ENCODE results near the gene KIF21B.
"Not testable (repeated sequence)": the region's sequence is repeated elsewhere in the genome, so short reads cannot be mapped to it uniquely, and the experiment has no call there.

The KIF21B gene

DNA sequence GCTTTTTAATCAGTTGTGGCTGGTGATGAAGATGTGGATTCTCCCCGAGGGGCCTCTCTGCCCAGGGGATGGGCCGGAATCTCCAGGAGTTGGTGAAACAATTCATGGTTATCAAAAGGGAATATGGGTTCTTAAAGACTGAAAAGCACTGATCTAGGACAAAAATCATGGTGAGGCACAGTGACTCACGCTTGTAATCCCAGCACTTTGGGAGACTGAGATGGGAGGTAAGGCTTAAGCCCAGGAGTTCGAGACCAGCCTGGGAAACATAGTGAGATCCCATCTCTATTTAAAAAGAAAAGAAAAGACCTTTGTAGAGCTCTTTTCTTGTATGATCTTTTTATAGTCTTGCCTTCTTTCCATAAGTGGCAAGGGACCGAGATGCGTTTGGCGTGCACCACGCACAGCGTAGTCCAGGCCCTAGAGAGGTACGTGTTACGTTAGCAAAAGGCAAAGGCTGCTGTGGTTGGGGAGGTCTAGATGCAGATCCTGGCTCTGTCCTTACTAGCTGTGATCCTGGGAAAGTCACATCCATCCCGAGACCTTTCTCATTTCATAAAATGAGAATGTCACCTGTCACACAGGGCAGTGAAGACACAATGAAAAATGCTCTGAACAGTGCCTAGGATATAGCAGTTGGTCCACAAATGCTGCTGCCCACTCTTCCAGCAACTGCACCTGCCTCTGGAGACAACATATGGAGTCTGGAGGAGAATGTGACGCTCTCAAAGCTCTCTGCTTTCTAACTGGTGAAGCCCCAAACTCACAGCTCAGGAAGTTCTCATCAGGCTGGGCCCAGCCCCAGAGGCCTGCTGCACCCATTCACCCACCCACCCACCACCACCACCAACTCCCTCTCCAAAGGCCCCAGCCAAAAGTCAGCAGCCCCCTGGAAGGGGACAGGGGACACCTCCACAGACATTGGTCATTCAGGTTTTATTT is 54.8 kb downstream of the KIF21B start:
- DNase-seq, result no peak

DNA sequence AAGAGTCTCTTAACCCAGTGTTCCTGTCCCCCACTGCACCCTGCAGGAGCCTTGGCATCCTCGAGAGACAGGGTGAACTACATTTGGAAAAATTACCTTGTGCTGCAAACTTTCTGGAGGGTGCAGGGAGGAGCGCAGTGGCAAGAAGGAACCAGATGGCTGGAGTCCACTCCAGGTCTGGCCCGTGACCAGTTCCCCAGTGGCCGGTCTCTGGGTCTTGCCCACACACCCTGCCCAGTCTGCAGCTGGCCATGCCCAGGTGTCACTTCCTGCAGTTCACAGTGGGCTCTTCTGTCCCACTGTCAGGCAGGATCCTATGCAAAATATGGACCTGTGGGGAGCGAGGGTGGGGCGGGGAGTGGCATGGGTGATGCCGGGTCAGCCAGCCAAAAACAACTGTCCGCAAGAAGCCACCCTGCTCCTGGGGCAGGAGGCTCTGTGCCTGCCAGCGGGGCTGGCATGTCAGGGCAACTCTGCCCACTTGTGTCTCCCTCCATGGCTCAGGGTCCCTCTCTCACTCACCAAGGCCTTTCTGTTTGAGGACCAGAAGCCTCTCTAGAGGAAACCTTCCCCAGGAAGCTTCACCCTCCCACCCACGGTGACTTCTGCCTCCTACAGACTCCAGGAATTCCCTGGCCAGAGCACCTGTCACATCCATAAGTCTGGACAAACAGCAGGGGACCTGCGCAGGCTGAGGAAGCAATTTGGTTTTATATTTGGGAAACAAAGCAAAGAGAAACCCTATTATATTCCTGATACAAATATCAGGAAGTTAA is 55.6 kb downstream of the KIF21B start:
- DNase-seq, result no peak

DNA sequence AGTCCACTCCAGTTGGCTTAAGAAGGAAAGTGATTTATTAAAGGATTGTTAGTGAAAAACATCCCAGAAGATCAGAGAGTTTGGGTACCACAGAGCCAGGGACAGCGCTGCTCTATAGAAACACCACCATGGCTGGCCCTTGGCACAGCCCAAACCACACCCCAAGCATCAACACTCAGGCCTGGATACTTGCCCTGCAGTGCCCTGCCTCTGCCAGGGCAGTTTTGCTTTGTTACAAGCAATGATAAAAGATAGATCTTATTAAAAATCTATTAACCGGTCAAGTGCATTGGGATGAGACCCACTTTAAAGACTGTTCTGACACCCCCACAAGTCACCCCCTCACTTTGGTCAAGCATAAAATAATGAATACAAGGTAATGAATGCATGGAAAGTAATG is 56.6 kb downstream of the KIF21B start:
- DNase-seq, result no peak

DNA sequence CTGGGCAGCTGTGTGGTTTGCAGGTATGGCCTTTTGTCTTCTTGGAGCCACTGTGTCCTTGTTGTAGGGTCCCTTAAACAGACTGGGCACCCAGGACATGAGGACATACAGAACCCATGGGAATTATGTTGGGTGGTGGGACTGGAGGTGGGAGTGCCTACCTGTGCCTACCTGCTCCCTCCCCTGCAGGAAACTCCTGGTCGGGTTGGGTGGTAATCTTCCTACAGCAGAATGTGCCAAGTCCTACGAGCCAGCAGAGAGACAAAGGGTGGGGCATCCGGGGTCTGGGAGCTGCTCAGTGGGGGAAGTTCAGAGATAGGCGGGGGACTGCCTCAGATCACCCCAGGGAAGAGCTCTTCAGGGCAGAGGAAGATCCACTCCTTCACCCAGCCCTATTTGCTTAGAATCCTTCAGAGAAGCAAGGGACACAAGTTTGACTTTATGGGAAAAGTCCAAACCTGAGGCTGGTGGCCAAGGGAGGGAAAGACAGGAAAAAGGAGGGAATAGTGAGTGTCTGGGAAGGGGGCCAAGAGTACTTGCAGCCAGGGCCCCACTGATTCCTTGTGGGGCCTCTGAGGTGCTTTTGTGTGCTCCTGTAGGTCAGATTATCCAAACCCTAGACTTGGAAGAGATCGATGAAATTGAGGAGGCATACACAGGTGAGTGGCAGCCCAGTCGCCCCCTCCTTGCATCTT is 58.3 kb downstream of the KIF21B start:
- no peak for DNase-seq

- not testable (repeated sequence) for DNase-seq
These were observed 59.6 kb downstream of the KIF21B start for GRCh38 chr1:200963888-200964287.

GRCh38 chr1:200963076-200963475 is 60.4 kb downstream of the KIF21B start:
- no peak for DNase-seq

GRCh38 chr1:200962631-200963030 is 60.9 kb downstream of the KIF21B start:
- no peak for DNase-seq

GRCh38 chr1:200962151-200962550 is 61.4 kb downstream of the KIF21B start:
- not testable (repeated sequence) for DNase-seq

GRCh38 chr1:200960948-200961340 is 62.6 kb downstream of the KIF21B start:
- no peak for DNase-seq

DNA sequence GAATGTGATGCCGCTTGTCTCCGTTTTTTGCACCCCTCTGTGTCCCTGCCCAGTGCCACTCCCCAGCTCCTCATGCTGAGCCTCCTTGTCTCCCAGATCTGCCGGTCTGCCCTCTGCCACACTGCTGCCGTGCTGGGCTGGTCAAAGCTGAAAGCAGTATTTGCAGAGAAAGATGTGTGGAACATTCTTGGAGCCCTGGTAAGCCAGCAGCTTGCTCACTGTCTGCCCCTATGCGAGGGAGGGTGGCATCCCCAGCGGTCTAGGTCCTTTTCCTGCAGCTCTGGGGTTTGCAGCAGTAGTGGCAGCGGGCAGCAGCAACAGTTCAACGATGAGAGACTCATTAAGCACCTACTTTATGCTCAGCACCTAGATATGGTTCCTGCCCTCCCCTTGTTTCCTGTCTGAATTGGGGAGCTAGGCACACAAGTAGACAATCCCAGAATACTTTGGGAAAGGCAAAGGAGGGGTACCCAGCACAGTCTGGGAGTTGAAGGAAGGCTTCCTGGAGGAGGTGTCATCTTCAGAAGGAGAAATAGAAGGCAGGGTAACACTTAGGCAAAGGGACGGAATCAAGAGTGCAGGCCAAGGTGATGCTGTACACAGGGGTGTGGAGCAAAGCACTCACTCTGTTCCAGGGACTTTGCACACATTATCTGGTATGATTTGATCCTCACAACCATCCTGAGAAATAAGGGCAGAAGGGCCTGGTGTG is 63.1 kb downstream of the KIF21B start:
- DNase-seq, result no peak

- no peak for DNase-seq
These were observed 64.0 kb downstream of the KIF21B start for GRCh38 chr1:200959411-200959921.

GRCh38 chr1:200958597-200958996 is 64.9 kb downstream of the KIF21B start:
- no peak for DNase-seq

DNA sequence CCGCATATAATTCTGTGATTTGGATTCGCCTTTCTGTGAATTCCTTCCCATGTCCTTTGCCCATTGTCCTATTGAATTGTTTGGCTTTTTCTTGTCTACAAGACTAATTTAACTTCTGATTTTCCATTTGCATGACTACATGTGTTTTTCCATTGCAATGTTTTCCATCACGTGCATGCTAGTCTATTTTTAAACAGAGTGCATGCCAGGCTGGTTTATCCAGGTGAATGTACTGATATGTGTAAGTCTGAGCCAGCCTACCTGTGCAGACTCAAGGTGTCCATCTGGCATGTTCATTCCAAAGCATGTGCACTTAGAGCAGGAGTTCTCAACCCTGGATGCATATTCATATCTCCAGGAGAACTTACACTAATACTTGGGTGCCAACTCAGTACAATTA is 69.1 kb downstream of the KIF21B start:
- no peak for DNase-seq

- DNase-seq, result no peak
These were observed 72.5 kb downstream of the KIF21B start for GRCh38 chr1:200951016-200951415.

GRCh38 chr1:200949626-200950025 is 73.9 kb downstream of the KIF21B start:
- no peak for DNase-seq

DNA sequence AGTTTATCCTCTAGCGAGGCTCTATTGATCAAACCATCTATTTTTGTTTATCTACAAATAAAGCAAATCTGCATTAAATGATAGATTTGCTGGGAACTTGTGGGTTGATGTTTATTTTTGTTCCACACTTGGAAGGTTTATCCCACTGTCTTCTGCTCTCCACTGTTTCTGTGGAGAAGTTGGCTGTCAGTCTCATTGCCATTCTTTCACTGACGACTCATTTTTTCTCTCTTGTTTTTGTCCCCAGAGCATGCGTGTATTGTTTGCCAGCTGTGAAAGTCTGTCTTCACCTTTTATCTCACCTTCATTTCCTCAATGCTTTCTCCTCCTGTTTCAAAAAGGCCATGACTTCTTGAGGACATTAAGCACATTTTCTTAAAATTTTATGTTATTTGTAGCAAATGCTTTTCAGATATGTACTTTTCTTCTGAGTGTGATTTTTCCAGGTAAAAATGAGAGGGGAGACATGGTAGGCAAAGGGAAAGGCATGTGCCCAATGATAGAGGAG is 76.4 kb downstream of the KIF21B start:
- no peak for DNase-seq

GRCh38 chr1:200945111-200945510 is 78.4 kb downstream of the KIF21B start:
- DNase-seq, result no peak

DNA sequence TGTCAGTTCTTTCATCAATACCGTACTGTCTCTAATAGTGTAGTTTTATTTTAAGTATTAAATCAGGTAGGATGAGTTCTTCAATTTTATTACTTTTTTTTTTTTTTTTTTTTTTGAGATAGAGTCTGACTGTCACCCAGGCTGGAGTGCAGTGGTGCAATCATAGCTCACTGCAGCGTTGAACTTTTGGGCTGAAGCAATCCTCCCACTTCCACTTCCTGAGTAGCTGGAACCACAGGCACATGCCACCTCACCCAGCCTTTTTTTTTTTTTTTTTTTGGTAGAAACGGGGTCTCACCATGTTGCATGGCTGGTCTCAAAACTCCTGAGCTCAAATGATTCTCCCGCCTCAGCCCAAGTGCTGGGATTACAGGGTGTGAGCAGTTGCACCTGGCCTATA is 84.6 kb downstream of the KIF21B start:
- no peak for DNase-seq

DNA sequence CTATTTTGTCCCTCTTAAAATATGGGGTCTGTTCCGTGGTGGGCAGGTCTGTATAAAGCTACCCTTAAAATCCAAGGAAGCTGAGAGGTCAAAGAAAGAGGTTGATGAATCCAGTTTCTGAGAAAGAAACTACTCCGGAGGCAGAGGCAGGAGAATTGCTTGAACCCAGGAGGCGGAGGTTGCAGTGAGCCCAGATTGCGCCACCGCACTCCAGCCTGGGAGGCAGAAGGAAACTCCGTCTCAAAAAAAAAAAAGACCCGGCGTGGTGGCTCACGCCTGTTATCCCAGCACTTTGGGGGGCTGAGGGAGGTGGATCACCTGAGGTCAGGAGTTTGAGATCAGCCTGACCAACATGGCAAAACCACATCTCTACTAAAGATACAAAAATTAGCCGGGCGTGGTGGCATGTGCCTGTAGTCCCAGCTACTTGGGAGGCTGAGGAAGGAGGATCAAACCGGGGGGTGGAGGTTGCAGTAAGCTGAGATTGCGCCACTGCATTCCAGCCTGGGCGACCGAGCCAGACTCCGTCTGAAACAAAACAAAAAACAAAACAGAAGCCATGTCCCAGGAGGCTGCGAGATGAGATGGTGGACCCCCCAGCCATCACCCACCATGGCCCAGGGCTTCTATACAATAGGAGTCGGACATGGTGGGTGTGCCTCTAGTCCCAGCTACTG is 88.1 kb downstream of the KIF21B start:
- not testable (repeated sequence) for DNase-seq

DNA sequence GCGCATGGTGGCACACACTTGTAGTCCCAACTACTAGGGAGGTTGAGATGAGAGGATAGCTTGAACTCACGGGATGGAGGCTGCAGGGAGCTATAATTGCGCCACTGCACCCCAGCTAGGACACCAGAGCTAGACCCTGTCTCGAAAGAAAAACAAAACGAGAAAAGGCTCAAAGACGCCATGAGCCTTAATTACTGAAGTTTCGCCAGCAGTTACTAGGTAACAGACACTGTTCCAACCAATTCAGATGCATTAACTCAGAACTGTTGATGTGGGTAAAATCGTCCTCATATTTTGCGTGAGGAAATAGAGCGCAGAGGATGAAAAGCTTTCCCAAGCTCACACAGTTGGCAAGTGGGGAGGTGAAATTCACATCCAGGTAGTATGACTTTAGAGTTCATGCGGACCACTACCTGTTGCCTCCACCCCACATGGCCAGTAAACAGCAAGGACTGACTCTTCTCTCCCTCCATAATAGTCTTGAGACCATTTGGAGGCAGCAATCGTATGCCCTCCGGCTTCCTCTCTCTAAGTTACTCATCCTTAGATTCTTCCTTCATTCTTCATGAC is 88.8 kb downstream of the KIF21B start:
- no peak for DNase-seq

DNA sequence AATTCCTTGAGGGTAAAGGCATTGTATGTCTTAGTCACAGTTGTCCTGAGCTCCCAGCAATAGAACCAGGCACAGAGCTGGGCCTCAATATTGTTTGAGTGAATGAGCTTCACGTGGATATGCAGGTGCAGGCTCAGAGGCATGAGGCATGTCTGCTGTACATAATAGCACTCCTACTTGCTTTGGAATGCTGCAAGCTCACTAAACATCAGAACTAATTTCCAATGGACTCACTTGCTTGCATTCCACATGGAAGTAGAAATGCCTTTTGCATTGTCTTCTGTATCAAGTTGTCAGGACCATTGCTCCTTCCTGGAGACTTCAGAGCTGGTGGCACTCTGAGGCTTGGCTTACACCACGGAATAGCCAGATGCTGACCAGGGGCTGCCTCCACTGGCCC is 91.7 kb downstream of the KIF21B start:
- DNase-seq, result no peak

Measured in NCI-H1930 (cell line).